K562 (cell line): ENCODE data around the gene CD276. TPM values are rescaled to one million over a fixed set of nuclear protein-coding genes. Genes with fewer than 3 reads are reported as not detected.

Experiments used
- ATAC-seq: fragments of 200-7000 bp; cut with Tn5 transposase; 3 replicates; pipeline ENCODE4 v1.9.1; 2020; ENCODE audit warnings: moderate library complexity
- BruUV-seq: library from RNA; stranded (reverse); fragments of 400-500 nt; replicated peaks from 2 replicates; lab custom pipeline; 2021; lab: Mats Ljungman, UMichigan
- CTCF ChIA-PET: fragments of 300-600 bp; formaldehyde crosslinking; extraction: SDS; loops from one replicate; lab custom pipeline; 2021; ENCODE audit warnings: low intra/inter-chr PET ratio; lab: Yijun Ruan, JAX
- POLR2A ChIA-PET: fragments of 300-600, 350-650 bp; sonication (Branson Sonifier 250); formaldehyde crosslinking; extraction: SDS; loops from one replicate; lab custom pipeline; 2021; ENCODE audit warnings: antibody characterized with exemption, inconsistent platforms; lab: Yijun Ruan, JAX
- DNase-seq, 4 experiments: peaks; one replicate each; pipeline versions ENCODE4 v3.0.0 to v3.0.0-alpha.2; 2011 to 2018; ENCODE audit warnings: low spot score in 3 of 4, mixed read lengths in 3 of 4; ENCODE audit errors: extremely low read depth in 1 of 4
- FAIRE-seq: peaks from 2 replicates; lab custom pipeline; 2011; peaks lifted over from hg19 to GRCh38; lab: Jason Lieb, UNC
- H2AFZ ChIP-seq: 2 replicates; pipeline ENCODE4 v1.6.0; 2011; ENCODE audit warnings: low read depth, low read length, control low read depth, inconsistent platforms
- H3K27ac ChIP-seq: fragments of 200-600 bp; 3 replicates; pipeline ENCODE4 v1.8.0; 2011; ENCODE audit warnings: low read depth, mild to moderate bottlenecking, control low read depth, inconsistent platforms, low read length, moderate library complexity, mixed read lengths; ENCODE audit errors: extremely low read depth
- H3K27me3 ChIP-seq, 2 experiments: fragments of 300-600 bp in 1 of 2; 2 replicates in 1 of 2; 3 replicates in 1 of 2; pipeline versions ENCODE4 v1.6.0 to v1.8.0; 2011; ENCODE audit warnings: inconsistent platforms in 2 of 2, low read length in 2 of 2, mild to moderate bottlenecking in 1 of 2, mixed read lengths in 1 of 2, moderate library complexity in 1 of 2; ENCODE audit not compliant: control insufficient read depth in 2 of 2, insufficient read depth in 2 of 2
- H3K36me3 ChIP-seq: fragments of 300-600 bp; 3 replicates; pipeline ENCODE4 v1.8.0; 2011; ENCODE audit warnings: mild to moderate bottlenecking, low read length, inconsistent platforms; ENCODE audit not compliant: control insufficient read depth, insufficient read depth
- H3K4me1 ChIP-seq, 2 experiments: fragments of 200-600 bp in 1 of 2; replicated peaks in 1 of 2; 2 replicates in 1 of 2; 3 replicates in 1 of 2; pipeline versions ENCODE4 v1.5.1 to v1.8.0; 2011; ENCODE audit warnings: inconsistent platforms in 2 of 2, low read length in 2 of 2, mild to moderate bottlenecking in 1 of 2, mixed read lengths in 1 of 2, moderate library complexity in 1 of 2; ENCODE audit not compliant: control insufficient read depth in 2 of 2, insufficient read depth in 2 of 2
- H3K4me2 ChIP-seq: 2 replicates; pipeline ENCODE4 v1.6.1; 2011; ENCODE audit warnings: low read length, control low read depth, inconsistent platforms, mixed read lengths; ENCODE audit not compliant: insufficient read depth
- H3K4me3 ChIP-seq: fragments of 200-600 bp; sonication (generic), shearing (Covaris generic); 2 replicates; pipeline ENCODE4 v1.5.1; 2016; ENCODE audit warnings: control low read depth, inconsistent platforms
- H3K79me2 ChIP-seq: fragments of 200-600 bp; 3 replicates; pipeline ENCODE4 v1.8.0; 2011; ENCODE audit warnings: low read length, inconsistent platforms; ENCODE audit not compliant: control insufficient read depth, insufficient read depth
- H3K9ac ChIP-seq, 2 experiments: 2 replicates each; pipeline versions ENCODE4 v1.6.0 to v1.6.1; 2011; ENCODE audit warnings: low read depth in 2 of 2, low read length in 2 of 2, control low read depth in 1 of 2, inconsistent platforms in 1 of 2, mild to moderate bottlenecking in 1 of 2, mixed read lengths in 1 of 2; ENCODE audit not compliant: insufficient read depth in 1 of 2
- H3K9me1 ChIP-seq: one replicate; pipeline ENCODE4 v1.6.0; 2011; ENCODE audit warnings: inconsistent platforms, mild to moderate bottlenecking, low read length, moderate library complexity; ENCODE audit not compliant: control insufficient read depth, insufficient read depth
- H3K9me3 ChIP-seq: replicated peaks from 2 replicates; pipeline ENCODE4 v1.5.1; 2011; ENCODE audit warnings: low read depth, low read length, inconsistent platforms; ENCODE audit not compliant: control insufficient read depth, insufficient read depth
- H4K20me1 ChIP-seq: replicated peaks from 2 replicates; pipeline ENCODE4 v1.6.1; 2011; ENCODE audit warnings: low read length, inconsistent platforms, mixed read lengths; ENCODE audit not compliant: control insufficient read depth, insufficient read depth
- AFF4 ChIP-seq: sonication (generic); formaldehyde crosslinking; IDR thresholded peaks from 2 replicates; pipeline ENCODE4 v1.8.0; 2023; ENCODE audit warnings: mild to moderate bottlenecking, missing genetic modification reagents
- RBM25 ChIP-seq: fragments of 200-400 bp; formaldehyde crosslinking; IDR thresholded peaks from 2 replicates; pipeline ENCODE4 v1.6.1; 2018; ENCODE audit warnings: low read length, low read depth, moderate library complexity; ENCODE audit not compliant: severe bottlenecking
- ZNF121 ChIP-seq: sonication (generic); formaldehyde crosslinking; conservative IDR thresholded peaks from 2 replicates; pipeline ENCODE4 v1.8.0; 2022; ENCODE audit warnings: missing genetic modification reagents
- WGBS: fragments of 100-300 bp; shearing (Covaris generic); methylation state at CpG from one replicate; pipeline ENCODE4 v1.1.6; 2016; ENCODE audit warnings: low coverage, mixed read lengths; ENCODE audit not compliant: insufficient coverage; ENCODE audit errors: missing lambda C conversion rate; 5-methylcytosine and 5-hydroxymethylcytosine counted together
- in situ Hi-C: fragments of 300-500 bp; cut with MboI; formaldehyde crosslinking; loops from 4 replicates; pipeline ENCODE4 v1.15.0; 2018; ENCODE audit warnings: inconsistent platforms, mixed read lengths
- intact Hi-C: fragments of 100-400 bp; cut with micrococcal nuclease; formaldehyde crosslinking; loops from 2 replicates; pipeline ENCODE4 v1.14.2; 2022
- polyA plus RNA-seq, 8 experiments: library from polyadenylated mRNA; depleted of rRNA in 4 of 8; stranded (reverse) in 5 of 8; unstranded in 3 of 8; fragments of >200 nt; fragmentation: Nextera tagmentation in 2 of 8; fragmentation: Illumina TruSeq in 1 of 8; extraction: Ambion mirVana in 2 of 8; extraction: Trizol in 1 of 8; gene quantifications; 2 replicates each; pipeline versions ENCODE4 v1.2.1 to v1.2.3, GENCODE V29; 2011 to 2014; ENCODE audit warnings: inconsistent platforms in 1 of 8, missing spikeins in 1 of 8
- total RNA-seq, 7 experiments: library from RNA; depleted of rRNA in 6 of 7; stranded (reverse); fragments of >200 nt in 6 of 7; fragmentation: Illumina TruSeq in 2 of 7; extraction: Trizol in 2 of 7; gene quantifications; 2 replicates each; pipeline versions ENCODE4 v1.2.1 to v1.2.3, GENCODE V29; 2011 to 2021; ENCODE audit warnings: low replicate concordance in 1 of 7

CD276 gene
- total and polyA plus RNA-seq, 9 of the 15 experiments (the other 6 are each of a cell fraction or from before 2014, with no cell fraction given): 0.11 to 3.6 (median 2.3) TPM

- peaks cover 0 to 9% of the 10 kb centered on the region in 2 experiments; a peak in 2 of 5 replicates for H3K27me3 ChIP-seq
- H3K27ac ChIP-seq: no peak overlapping the region
- BruUV-seq: no TSS peak
- peak; percentile 29; the same call in 1 of the 2 replicates for TF ChIP-seq ZNF121
- no peak for TF ChIP-seq AFF4
- peak; percentile 88 for TF ChIP-seq RBM25
- CTCF ChIA-PET: no interaction called here
- no peak overlapping the region for H3K4me3 ChIP-seq
- H3K36me3 ChIP-seq: no peaks in the 10 kb centered on the region
- no peak for DNase-seq
- no peaks in the 10 kb centered on the region for H3K4me1 ChIP-seq
- no peak overlapping the region for H3K9ac ChIP-seq
- WGBS: 8% methylated on average over 5 of the region's 5 CpGs
- no peaks in the 10 kb centered on the region for H3K9me3 ChIP-seq
- intact Hi-C loops: loop anchor here (5.0 kb wide), 1 partner anchor 193 kb away; no protein-coding TSS in a partner anchor
- H4K20me1 ChIP-seq: no peaks in the 10 kb centered on the region; the same call in 1 of the 2 replicates
- H2AFZ ChIP-seq: no peak overlapping the region
- no peak for FAIRE-seq
- ATAC-seq: no peak
- in situ Hi-C loops: no loop called here
- no peaks in the 10 kb centered on the region for H3K79me2 ChIP-seq
- POLR2A ChIA-PET: interaction anchor here (0.5 to 2.1 kb wide), 2 partner anchors 11 to 16 kb away, joined by 3 to 5 read pairs; no protein-coding TSS in a partner anchor
- H3K9me1 ChIP-seq: no peaks in the 10 kb centered on the region
- no peak overlapping the region for H3K4me2 ChIP-seq
Observed at GRCh38 chr15:73714695-73715301, 30.6 kb downstream of the CD276 start.
